Choroid plexus epithelial cell (primary cell): ENCODE data around the gene MT3.
"Not testable (repeated sequence)": the region's sequence is repeated elsewhere in the genome, so short reads cannot be mapped to it uniquely, and the experiment has no call there.

Experiments used
- DNase-seq: peaks from one replicate; pipeline ENCODE4 v3.0.0-alpha.2; 2010; ENCODE audit warnings: low read depth
- H3K4me3 ChIP-seq: 2 replicates; pipeline ENCODE4 v1.5.1; 2011; ENCODE audit warnings: low read depth, mild to moderate bottlenecking, control low read depth, low read length, moderate library complexity
- TF ChIP-seq, protein P1 (sequence below): conservative IDR thresholded peaks from 2 replicates; pipeline ENCODE4 v1.5.1; 2011; ENCODE audit warnings: low read depth, mild to moderate bottlenecking, control low read depth, inconsistent platforms, low read length, moderate library complexity

Gene MT3

DNA sequence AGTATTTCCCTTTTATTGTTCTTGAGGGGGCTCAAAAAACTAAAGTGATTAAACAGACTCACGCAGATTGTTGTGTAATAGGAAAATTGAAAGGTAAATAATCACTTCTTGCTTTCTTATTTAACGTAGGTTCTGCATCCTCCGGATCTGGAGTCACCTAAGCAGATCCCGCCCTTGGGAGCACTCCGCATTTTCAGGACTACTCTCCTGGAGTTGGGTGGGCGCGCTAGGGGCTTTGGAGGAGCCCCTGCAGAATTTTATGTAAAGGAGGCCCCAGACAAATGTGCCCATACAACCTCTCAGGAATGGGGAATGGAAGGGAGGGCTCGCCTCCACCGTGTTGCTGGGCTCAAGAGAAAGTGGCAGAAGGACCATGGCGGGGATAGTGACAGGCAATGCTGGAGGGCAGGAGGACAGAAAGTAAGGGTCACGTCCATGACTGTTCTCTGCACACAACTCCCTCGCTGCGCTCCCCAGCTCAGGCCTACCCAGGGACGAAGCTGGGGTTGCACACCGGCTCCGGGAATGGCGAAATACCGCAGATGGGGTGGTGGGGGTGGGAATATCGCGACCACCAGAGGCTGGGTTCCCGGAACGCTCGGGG lies 27.4 kb downstream of the MT3 start:
- no peak for DNase-seq
- H3K4me3 ChIP-seq, result peak overlapping the region; percentile 60
- TF ChIP-seq, protein P1, sequence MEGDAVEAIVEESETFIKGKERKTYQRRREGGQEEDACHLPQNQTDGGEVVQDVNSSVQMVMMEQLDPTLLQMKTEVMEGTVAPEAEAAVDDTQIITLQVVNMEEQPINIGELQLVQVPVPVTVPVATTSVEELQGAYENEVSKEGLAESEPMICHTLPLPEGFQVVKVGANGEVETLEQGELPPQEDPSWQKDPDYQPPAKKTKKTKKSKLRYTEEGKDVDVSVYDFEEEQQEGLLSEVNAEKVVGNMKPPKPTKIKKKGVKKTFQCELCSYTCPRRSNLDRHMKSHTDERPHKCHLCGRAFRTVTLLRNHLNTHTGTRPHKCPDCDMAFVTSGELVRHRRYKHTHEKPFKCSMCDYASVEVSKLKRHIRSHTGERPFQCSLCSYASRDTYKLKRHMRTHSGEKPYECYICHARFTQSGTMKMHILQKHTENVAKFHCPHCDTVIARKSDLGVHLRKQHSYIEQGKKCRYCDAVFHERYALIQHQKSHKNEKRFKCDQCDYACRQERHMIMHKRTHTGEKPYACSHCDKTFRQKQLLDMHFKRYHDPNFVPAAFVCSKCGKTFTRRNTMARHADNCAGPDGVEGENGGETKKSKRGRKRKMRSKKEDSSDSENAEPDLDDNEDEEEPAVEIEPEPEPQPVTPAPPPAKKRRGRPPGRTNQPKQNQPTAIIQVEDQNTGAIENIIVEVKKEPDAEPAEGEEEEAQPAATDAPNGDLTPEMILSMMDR, result no peak

DNA sequence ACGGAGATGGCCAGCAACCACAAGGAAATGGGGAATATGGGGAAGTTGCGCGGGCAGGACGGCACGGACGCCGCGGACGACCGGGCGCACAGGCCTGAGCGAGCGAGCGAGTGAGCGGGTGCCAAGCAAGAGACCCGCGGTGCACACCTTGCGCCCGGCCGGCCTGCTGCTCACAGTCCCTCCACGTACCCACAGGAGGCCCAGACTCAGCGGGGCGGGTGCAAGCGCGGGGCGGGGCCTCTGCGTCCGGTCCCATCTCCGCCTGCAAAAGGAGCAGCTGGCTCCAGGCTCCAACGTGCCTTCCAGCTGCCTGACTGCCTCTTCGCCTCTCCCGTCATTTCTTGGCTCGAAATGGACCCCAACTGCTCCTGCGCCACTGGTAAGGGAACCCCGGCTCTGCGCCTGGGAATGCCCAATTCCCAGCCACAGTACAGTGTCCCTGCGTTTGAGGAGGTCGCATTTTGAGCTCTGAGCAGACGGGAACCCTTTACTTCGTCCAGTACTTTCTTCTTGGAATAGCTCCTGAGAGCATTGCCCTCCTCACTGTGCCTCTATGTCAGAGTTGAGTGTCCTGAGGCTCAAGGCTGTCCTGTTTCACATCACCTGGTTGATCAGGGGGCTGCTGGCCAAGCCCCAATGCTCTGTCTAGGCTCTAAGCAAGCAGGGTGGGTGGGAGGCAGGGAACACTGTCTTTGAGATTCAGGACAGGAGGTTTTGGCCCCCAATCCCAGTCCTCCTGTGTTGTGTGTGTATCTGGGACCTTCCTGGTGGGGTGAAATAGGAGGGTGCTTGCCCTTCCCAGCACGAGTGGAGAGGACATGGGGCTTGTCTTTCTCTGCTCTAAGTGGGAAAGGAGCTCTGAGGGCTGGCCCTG lies 28.1 kb downstream of the MT3 start:
- TF ChIP-seq, protein P1, result no peak
- DNase-seq, result peak; percentile 83
- peak overlapping the region; percentile 60 for H3K4me3 ChIP-seq

DNA sequence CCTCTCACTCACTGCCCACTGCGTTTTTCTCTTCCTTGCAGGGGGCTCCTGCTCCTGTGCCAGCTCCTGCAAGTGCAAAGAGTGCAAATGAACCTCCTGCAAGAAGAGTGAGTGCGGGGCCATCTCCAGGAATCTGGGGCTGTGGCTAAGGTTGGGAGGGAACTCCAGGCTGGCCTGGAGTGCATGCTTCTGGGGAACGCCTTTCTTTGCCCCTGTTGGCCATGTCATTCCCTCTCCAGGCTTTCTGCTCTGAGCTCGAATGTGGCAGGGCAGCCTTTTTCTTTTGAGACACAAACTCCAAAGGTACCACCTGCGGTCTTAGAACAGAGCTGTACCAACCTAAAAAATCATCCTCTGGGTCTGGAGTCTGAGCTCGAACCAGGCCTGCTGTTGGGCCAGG lies 28.8 kb downstream of the MT3 start:
- TF ChIP-seq, protein P1, result no peak
- H3K4me3 ChIP-seq, result peak overlapping the region; percentile 60
- no peak for DNase-seq

DNA sequence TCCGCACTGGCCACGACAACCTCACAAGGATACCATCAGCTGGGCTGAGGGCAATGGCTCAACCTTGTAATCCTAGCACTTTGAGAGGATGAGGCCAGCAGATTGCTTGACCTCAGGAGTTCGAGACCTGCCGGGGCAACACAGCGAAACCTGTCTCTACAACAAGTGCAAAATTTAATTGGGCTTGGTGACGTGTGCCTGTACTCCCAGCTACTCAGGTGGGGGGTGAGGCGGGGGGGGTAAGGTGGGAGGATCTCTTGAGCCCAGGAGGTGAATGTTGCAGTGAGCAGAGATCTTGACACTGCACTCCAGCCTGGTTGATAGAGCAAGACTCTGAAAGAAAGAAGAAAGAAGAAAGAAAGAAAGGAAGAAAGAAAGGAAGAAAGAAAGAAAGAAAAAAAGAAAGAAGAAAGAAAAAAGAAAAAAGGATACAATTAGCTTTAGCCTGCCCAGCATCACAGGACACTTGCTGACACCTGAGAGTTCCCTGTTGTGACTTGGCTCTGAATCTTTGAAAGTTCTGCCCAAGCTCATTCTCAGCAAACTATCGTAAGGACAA lies 31.1 kb downstream of the MT3 start:
- no peak for DNase-seq
- TF ChIP-seq, protein P1, result no peak
- no peak overlapping the region for H3K4me3 ChIP-seq

DNA sequence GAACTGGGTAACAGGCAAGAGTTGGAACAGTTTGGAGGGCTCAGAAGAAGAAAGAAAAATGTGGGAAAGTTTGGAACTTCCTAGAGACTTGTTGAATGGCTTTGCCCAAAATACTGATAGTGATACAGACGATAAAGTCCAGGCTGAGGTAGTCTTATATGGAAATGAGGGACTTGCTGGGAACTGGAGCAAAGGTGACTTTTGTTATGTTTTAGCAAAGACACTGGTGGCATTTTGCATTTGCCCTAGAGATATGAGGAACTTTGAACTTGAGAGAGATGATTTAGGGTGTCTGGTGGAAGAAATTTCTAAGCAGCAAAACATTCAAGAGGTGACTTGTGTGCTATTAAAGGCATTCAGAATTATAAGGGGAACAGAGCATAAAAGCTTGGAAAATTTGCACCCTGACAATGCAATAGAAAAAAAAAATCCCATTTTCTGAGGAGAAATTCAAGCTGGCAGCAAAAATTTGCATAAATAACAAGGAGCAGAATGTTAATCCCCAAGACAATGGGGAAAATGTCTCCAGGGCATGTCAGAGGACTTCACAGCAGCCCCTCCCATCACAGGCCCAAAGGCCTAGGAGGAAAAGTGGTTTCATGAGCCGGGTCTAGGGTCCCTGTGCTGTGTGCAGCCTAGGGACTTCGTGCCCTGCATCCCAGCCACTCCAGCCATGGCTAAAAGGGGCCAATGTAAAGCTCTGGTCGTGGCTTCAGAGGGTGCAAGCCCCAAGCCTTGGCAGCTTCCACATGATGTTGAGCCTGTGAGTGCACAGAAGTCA lies 32.5 kb downstream of the MT3 start:
- H3K4me3 ChIP-seq, DNase-seq: not testable (repeated sequence)

DNA sequence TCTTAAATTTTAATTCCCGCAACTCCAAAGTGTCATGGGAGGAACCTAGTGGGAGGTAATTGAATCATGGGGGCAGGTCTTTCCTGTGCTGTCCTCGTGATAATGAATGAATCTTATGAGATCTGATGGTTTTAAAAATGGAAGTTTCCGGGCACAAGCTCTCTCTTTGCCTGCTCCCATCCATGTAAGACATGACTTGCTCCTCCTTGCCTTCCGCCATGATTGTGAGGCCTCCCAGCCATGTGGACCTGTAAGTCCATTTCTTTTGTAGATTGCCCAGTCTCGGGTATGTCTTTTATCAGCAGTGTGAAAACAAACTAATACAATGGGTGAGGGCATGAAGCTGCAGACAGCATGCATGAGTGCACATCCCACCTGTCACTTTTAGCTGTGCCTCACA lies 33.9 kb downstream of the MT3 start:
- not testable (repeated sequence) for H3K4me3 ChIP-seq, DNase-seq

DNA sequence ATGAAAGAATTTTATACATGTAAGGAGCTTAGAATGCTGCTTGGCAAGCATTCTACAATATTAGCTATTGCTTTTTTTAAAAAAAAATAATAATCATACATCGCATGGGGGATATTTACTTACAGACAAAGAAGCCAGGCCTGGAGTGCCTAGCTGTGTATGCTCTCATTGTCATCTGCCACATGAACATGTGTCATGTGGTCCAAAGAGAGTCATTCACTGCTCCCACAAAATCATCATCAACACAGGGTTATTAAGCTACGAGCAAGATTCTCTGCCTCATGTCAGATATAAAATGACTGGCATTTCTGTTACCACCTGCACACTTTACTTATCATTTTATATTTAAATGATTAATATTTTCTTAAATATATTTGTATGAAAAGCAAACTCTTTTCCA lies 34.3 kb downstream of the MT3 start:
- DNase-seq, result no peak
- TF ChIP-seq, protein P1, result no peak
- no peak overlapping the region for H3K4me3 ChIP-seq
